Heart right ventricle (tissue), 16 donors: ENCODE measurements around the gene ALDH3B1. TPM values are rescaled to one million over a fixed set of nuclear protein-coding genes. Genes with fewer than 3 reads are reported as not detected.

Source experiments
- ATAC-seq, 8 donors: fragments of 200-7000 bp; cut with Tn5 transposase; one replicate each; pipeline ENCODE4 v1.9.1; 2020; ENCODE audit warnings: mild to moderate bottlenecking in 8 of 8, moderate library complexity in 8 of 8, moderate number of reproducible peaks in 1 of 8
- DNase-seq, 2 donors: peaks; one replicate each; pipeline ENCODE4 v3.0.0-alpha.2; 2020
- H3K27ac ChIP-seq, 10 donors: fragments of 200-600 bp; sonication (generic) in 2 of 10; one replicate each; pipeline versions ENCODE4 v1.5.0 to v1.8.0; 2020 to 2022; ENCODE audit warnings: mild to moderate bottlenecking in 3 of 10
- H3K27me3 ChIP-seq, 7 donors: fragments of 200-600 bp; one replicate each; pipeline ENCODE4 v1.8.0; 2021 to 2022; ENCODE audit warnings: mild to moderate bottlenecking in 2 of 7
- H3K36me3 ChIP-seq, 9 donors: fragments of 200-600 bp; sonication (generic) in 1 of 9; one replicate each; pipeline versions ENCODE4 v1.5.0 to v1.8.0; 2020 to 2022; ENCODE audit warnings: mild to moderate bottlenecking in 2 of 9
- H3K4me1 ChIP-seq, 9 donors: fragments of 200-600 bp; sonication (generic) in 1 of 9; one replicate each; pipeline versions ENCODE4 v1.5.0 to v1.8.0; 2020 to 2022; ENCODE audit warnings: mild to moderate bottlenecking in 4 of 9
- H3K4me3 ChIP-seq, 10 donors: fragments of 200-600 bp; sonication (generic) in 2 of 10; one replicate each; pipeline versions ENCODE4 v1.5.0 to v1.8.0; 2020 to 2022; ENCODE audit warnings: mild to moderate bottlenecking in 7 of 10, moderate library complexity in 2 of 10
- H3K9me3 ChIP-seq, 11 donors: fragments of 200-600 bp in 10 of 11; sonication (generic) in 2 of 11; one replicate each; pipeline versions ENCODE4 v1.5.0 to v1.8.0; 2013 to 2022; ENCODE audit warnings: mild to moderate bottlenecking in 2 of 11, control low read depth in 1 of 11, moderate library complexity in 1 of 11
- WGBS, 2 donors: extraction: QIAGEN DNeasy Blood & Tissue Kit; methylation state at CpG; one replicate each; pipeline ENCODE4 v1.1.7; 2013; ENCODE audit warnings: inconsistent platforms in 1 of 2; 5-methylcytosine and 5-hydroxymethylcytosine counted together
- intact Hi-C, 10 donors: fragments of 100-400 bp; cut with DNase I; formaldehyde crosslinking; loops; one replicate each; pipeline versions ENCODE4 v1.11.1 to v1.14.2; 2022
- microRNA-seq, 2 donors: library from miRNA; unstranded; fragments of <30 nt; microRNA quantifications; one replicate each; pipeline ENCODE4 v1.2.0, GENCODE V29; 2021
- polyA plus RNA-seq, 2 donors: library from polyadenylated mRNA; stranded (reverse); fragments of 200-250 nt; gene quantifications; one replicate each; pipeline ENCODE4 v1.2.3, GENCODE V29; 2013
- total RNA-seq, 10 donors: library from RNA; stranded (reverse); fragmentation: NEBNext Ultra II Directional in 3 of 10; extraction: Animal tissue kit (Norgen Biotek cat#: 25700) in 3 of 10; gene quantifications; one replicate each; pipeline versions ENCODE4 v1.2.1 to v1.2.4, GENCODE V29; 2021 to 2023
- TF ChIP-seq, protein P1 (sequence below), 9 donors: fragments of 200-600 bp; sonication (generic) in 2 of 9; IDR thresholded peaks; one replicate each; pipeline versions ENCODE4 v1.5.0 to v1.8.0; 2021 to 2022; ENCODE audit warnings: antibody characterized with exemption in 9 of 9, mild to moderate bottlenecking in 5 of 9, moderate library complexity in 1 of 9
- donor health status: Arrhythmogenic right ventricular cardiomyopathy.
- donor health status: ischemic (EF 13 %, LVEDD 7.1; RV severe dilation, severe dysfunction).
- donor health status: healthy with polysubstance abuse.
- donor health status: DM: no; HTN: yes; CAD: no.
- donor health status: DM: no; HTN: no; CAD: no.
- donor health status: ischemic (EF 25% LVEDD 6.9; RV normal size, moderate dysfunction).
- donor health status: ischemic (EF 25% LVEDD 5.7; RV mildly dilated, moderate dysfunction).
- donor health status: healthy.
- donor health status: DM: yes; HTN: yes; CAD: no.
- donor health status: Ischemic cardiomyopathy.
- donor health status: ischemic (EF 35%, LVEDD 5.7; RV mildly dilated, moderate dysfunction).
- donor health status: nonischemic (EF 11% LVEDD 7.7; RV severe dilation, severe dysfunction).
- donor health status: DM: yes; HTN: yes; CAD: no.
- donor health status: PGD.
- donor health status: ischemic (EF 29% LVEDD 5.4; RV normal size, mild dysfunction).
- donor health status: nonischemic (EF 23%, LVEDD 6.1; RV moderate dilation, normal function).

ALDH3B1 gene
- total and polyA plus RNA-seq, 12 donors = 2.1 to 11.0 (median 4.3) TPM

DNA sequence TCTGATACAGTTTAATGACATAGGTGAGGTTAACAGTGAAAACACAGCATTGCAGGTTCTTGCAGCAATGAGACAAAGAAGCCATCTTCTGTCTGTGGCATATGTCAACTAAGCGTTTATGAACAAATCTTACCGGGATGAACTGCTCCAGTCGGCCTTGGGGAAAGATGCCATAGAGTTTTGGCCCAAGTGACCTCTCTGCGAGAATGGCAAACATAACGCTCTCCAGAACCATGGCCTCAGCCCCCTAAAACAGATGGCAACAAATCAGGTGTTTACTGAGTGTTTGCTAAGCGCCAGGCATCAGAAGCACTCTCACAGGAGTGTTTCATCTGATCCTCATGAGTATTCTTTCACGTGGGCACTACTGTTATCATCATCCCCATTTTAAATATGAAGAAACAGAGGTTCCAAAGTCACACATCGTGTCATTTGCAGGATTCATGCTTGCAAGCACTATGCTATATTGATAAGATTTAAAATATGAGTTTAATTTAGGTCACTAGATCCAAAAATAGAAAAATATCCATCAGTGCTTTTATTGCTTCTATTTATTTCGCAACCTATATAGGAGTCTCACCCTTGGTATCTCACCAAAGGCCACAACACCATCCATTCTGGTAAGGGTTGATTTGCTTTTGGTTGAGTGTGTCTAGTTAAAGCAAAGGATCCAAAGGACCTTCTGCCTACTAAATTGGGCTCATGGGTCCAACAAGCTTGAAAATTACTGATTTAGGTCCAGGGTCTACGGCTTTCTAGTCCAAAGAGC, 64.6 kb downstream of the ALDH3B1 start:
- H3K9me3 ChIP-seq = no peaks in the 10 kb centered on the region
- ATAC-seq = no peak
- WGBS, 2 donors = 77 to 78% methylated on average over 10 of the region's 10 CpGs
- DNase-seq = no peak
- no peak overlapping the region for H3K27ac ChIP-seq
- peaks cover 0 to 11% (median 0%) of the 10 kb centered on the region in 9 donors for H3K4me1 ChIP-seq
- no peak overlapping the region for H3K4me3 ChIP-seq
- H3K27me3 ChIP-seq = no peaks in the 10 kb centered on the region
- TF ChIP-seq, protein P1, sequence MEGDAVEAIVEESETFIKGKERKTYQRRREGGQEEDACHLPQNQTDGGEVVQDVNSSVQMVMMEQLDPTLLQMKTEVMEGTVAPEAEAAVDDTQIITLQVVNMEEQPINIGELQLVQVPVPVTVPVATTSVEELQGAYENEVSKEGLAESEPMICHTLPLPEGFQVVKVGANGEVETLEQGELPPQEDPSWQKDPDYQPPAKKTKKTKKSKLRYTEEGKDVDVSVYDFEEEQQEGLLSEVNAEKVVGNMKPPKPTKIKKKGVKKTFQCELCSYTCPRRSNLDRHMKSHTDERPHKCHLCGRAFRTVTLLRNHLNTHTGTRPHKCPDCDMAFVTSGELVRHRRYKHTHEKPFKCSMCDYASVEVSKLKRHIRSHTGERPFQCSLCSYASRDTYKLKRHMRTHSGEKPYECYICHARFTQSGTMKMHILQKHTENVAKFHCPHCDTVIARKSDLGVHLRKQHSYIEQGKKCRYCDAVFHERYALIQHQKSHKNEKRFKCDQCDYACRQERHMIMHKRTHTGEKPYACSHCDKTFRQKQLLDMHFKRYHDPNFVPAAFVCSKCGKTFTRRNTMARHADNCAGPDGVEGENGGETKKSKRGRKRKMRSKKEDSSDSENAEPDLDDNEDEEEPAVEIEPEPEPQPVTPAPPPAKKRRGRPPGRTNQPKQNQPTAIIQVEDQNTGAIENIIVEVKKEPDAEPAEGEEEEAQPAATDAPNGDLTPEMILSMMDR (IDR thresholded peaks at IDR 0.05) = no peak
- intact Hi-C loops = loop anchor here in 3 of 10 donors (5.0 to 10.0 kb wide), 2 partner anchors 130 to 133 kb away; no protein-coding TSS in a partner anchor
- H3K36me3 ChIP-seq = peaks cover 0 to 56% (median 20%) of the 10 kb centered on the region in 9 donors

DNA sequence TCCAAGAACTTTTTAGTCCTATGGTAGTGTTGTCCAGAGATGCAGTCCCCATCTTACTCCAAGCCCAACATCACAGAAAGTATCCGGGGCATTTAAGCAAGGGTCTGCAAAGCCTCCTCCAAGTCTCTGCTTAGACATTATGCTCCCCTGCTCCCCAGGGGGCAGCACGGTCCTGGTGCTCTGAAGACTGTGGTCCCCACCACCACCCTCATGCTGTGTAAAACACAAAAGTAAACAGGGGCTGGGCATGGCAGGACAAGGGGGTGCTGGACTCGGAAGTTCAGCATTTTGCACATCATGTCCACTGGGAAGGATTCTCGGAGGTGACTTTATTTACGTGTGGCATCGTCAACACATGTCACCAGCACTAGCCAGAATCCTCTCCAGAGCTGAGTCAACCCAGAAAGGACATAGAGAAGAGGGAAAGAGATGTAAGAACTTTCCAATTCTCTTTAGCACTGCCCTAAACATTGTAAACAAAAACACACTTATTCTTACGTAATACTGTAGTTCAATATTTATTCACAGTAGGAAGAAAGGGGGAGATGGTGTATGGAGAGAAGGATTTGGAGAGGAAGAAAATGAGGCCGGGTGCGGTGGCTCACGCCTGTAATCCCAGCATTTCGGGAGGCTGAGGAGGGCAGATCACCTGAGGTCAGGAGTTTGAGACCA, 66.4 kb downstream of the ALDH3B1 start:
- peaks cover 0 to 11% (median 0%) of the 10 kb centered on the region in 9 donors for H3K4me1 ChIP-seq
- H3K27me3 ChIP-seq = no peaks in the 10 kb centered on the region
- no peaks in the 10 kb centered on the region for H3K9me3 ChIP-seq
- intact Hi-C loops = loop anchor here in 3 of 10 donors (5.0 to 10.0 kb wide), 2 partner anchors 128 to 131 kb away; no protein-coding TSS in a partner anchor
- DNase-seq (no peak), ATAC-seq (no peak)
- peaks cover 0 to 56% (median 8%) of the 10 kb centered on the region in 9 donors for H3K36me3 ChIP-seq
- TF ChIP-seq, protein P1 (IDR thresholded peaks at IDR 0.05) = peak in 7 of 9 donors; percentile 5 to 32 (median 16)
- WGBS, 2 donors = 84 to 86% methylated on average over 11 of the region's 11 CpGs
- no peak overlapping the region for H3K27ac ChIP-seq
- no peak overlapping the region for H3K4me3 ChIP-seq

DNA sequence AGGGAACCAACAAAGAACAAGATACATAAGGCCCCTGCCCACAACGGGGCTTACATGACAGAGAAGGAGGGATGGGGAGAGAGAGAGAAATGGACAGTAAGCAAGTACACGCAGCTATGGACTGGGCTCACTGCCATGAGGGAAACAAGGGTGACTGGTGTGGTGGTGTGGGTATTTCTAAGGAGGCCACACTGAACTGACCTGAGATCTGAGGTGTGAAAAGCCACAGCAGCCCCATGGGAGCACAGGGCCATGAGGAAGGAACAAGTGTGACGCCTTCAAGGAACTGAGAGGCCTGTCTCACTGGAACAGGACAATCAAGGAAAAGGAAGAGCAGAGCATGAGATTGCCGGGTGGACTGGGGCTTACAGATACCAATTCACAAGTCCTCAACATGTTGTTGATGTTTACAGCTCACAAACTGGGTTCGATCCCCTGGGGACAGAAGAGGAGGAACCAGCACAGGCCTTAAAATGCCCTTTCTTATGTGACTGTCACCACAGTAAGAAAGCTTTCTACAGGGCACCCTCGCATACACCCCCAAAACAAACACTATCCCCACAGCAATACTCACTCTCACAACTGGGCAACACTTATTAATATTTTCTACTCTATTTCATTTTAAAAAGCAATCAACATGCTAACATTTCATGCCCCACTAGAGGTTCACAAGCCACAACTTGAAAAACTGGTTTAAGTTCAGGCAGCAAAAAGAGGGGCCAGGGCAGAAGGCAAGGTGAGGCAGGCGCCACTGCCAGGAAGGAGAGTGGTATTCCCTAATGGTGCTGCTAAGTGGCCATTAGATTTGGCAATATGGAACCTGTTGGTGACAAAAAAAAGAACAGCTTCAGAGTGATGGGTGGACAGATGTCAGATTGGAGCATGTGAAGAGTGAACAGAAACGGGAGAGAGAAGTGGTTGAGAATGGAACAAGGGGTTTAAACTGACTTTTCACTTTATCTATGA, 67.8 kb downstream of the ALDH3B1 start:
- ATAC-seq = peak in 3 of 8 donors; percentile 35 to 63 (median 52)
- Histone ChIP-seq H3K27me3 (no peaks in the 10 kb centered on the region), H3K36me3 (peaks cover 0 to 43% (median 8%) of the 10 kb centered on the region in 9 donors), H3K4me1 (peaks cover 0 to 11% (median 0%) of the 10 kb centered on the region in 9 donors), H3K27ac (no peak overlapping the region), H3K4me3 (no peak overlapping the region), H3K9me3 (no peaks in the 10 kb centered on the region)
- intact Hi-C loops = loop anchor here in 3 of 10 donors (5.0 to 10.0 kb wide), 2 partner anchors 127 to 129 kb away; no protein-coding TSS in a partner anchor
- DNase-seq = no peak
- TF ChIP-seq, protein P1 (IDR thresholded peaks at IDR 0.05) = no peak
- 73 to 75% methylated on average over 8 of the region's 8 CpGs for WGBS, 2 donors

Small RNA genes lying within 50 kb of the gene (microRNA-seq; reads per million reads assigned to microRNA genes)
- 0 to 0.51 reads per million in 2 donors for gene MIR4691
- gene MIR6753 = 0 reads per million in 2 donors
- 0 to 1.5 reads per million in 2 donors for gene MIR7113

Other genes with a start within 250 kb of the ALDH3B1 start
- 10 to 100 TPM in 2 of 10 donors, 1 to 10 TPM in 8; 3.2 to 18.2 (median 6.2) TPM for gene UNC93B1, start 6.2 kb upstream of the ALDH3B1 start, total RNA-seq
- gene UNC93B1, start 6.2 kb upstream of the ALDH3B1 start, polyA plus RNA-seq = 1 to 10 TPM; 8.8 to 9.1 TPM
- 100 to 1,000 TPM; 330 to 492 (median 421) TPM for gene NDUFS8, start 20.4 kb downstream of the ALDH3B1 start, total RNA-seq
- 100 to 1,000 TPM; 496 to 774 TPM for gene NDUFS8, start 20.4 kb downstream of the ALDH3B1 start, polyA plus RNA-seq
- gene TCIRG1, start 28.7 kb downstream of the ALDH3B1 start, total RNA-seq = 10 to 100 TPM in 9 of 10 donors, 1 to 10 TPM in 1; 7.9 to 44.8 (median 14.6) TPM
- gene TCIRG1, start 28.7 kb downstream of the ALDH3B1 start, polyA plus RNA-seq = 10 to 100 TPM; 41.9 to 91.4 TPM
- gene CHKA, start 111.1 kb downstream of the ALDH3B1 start, total RNA-seq = 10 to 100 TPM in 3 of 10 donors, 1 to 10 TPM in 7; 7.0 to 11.8 (median 9.2) TPM
- gene CHKA, start 111.1 kb downstream of the ALDH3B1 start, polyA plus RNA-seq = 10 to 100 TPM; 14.7 to 66.1 TPM
- 10 to 100 TPM; 26.2 to 37.1 (median 30.5) TPM for gene KMT5B, start 203.0 kb downstream of the ALDH3B1 start, total RNA-seq
- 10 to 100 TPM; 10.5 to 25.0 TPM for gene KMT5B, start 203.0 kb downstream of the ALDH3B1 start, polyA plus RNA-seq